ENCODE results near the gene RNF213.

Gene RNF213

DNA sequence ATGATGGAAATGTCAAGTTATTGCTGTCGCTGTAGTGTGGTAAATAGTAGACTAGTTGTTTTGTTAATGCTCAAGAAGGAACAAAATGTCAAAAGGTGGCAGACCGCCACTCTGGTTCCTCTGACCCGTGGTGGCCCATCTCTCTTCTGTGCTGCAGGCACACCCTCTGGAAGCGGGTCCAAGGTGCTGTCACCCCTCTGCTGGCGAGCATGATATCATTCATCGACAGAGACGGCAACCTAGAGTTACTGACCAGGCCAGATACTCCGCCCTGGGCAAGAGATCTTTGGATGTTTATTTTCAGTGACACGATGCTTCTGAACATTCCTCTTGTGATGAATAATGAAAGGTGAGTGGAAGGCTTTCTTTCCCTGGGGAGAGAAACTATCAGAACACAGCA, 97.5 kb downstream of the RNF213 start:
- Histone ChIP-seq H3K9me3 (ENCODE audit: insufficient read depth, low read length) (no peaks in the 10 kb centered on the region), H3K4me2 (ENCODE audit: low read length) (no peak overlapping the region), H3K4me1 (ENCODE audit: low read length) (no peaks in the 10 kb centered on the region), H3K27me3 (ENCODE audit: low read depth, low read length) (no peaks in the 10 kb centered on the region), H4K20me1 (ENCODE audit: insufficient read depth, low read length) (peaks cover 9% of the 10 kb centered on the region; the same call in 1 of the 2 replicates), H3K4me3 (ENCODE audit: low read length) (no peak overlapping the region), H2AFZ (ENCODE audit: low read depth, low read length) (no peak overlapping the region), H3K27ac (ENCODE audit: low read length) (no peak overlapping the region), H3K36me3 (replicated peaks; ENCODE audit: low read depth, low read length) (peaks cover 81% of the 10 kb centered on the region), H3K9ac (ENCODE audit: low read length) (no peak overlapping the region), H3K79me2 (ENCODE audit: low read length) (no peaks in the 10 kb centered on the region)
- TF ChIP-seq, protein P1, sequence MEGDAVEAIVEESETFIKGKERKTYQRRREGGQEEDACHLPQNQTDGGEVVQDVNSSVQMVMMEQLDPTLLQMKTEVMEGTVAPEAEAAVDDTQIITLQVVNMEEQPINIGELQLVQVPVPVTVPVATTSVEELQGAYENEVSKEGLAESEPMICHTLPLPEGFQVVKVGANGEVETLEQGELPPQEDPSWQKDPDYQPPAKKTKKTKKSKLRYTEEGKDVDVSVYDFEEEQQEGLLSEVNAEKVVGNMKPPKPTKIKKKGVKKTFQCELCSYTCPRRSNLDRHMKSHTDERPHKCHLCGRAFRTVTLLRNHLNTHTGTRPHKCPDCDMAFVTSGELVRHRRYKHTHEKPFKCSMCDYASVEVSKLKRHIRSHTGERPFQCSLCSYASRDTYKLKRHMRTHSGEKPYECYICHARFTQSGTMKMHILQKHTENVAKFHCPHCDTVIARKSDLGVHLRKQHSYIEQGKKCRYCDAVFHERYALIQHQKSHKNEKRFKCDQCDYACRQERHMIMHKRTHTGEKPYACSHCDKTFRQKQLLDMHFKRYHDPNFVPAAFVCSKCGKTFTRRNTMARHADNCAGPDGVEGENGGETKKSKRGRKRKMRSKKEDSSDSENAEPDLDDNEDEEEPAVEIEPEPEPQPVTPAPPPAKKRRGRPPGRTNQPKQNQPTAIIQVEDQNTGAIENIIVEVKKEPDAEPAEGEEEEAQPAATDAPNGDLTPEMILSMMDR (IDR thresholded peaks at IDR 0.05; ENCODE audit: low read depth, low read length): no peak
- no peak for TF ChIP-seq EZH2phosphoT487 (IDR thresholded peaks at IDR 0.05; ENCODE audit: low read depth)

DNA sequence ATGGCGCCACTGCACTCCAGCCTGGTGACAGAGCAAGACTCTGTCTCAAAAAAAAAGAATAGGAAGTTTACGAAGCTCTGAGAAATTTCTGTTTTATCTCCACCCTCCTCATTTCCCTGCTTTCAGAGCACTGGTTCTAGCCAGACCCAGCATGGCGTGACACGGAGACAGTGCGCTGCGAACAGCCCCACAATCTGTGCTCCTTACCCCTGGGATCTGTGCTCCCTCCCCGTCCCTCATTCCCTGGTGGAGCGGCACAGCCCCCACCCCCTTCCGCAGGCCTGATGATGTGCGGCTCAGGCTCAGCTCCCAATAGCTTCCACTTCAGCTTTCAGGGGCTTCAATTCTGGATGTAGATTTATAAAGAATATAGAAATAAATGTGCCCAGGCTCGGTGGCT, 98.2 kb downstream of the RNF213 start:
- Histone ChIP-seq H3K36me3 (replicated peaks; ENCODE audit: low read depth, low read length) (peaks cover 82% of the 10 kb centered on the region), H3K27ac (ENCODE audit: low read length) (no peak overlapping the region), H3K4me3 (ENCODE audit: low read length) (no peak overlapping the region), H2AFZ (ENCODE audit: low read depth, low read length) (no peak overlapping the region), H3K4me1 (ENCODE audit: low read length) (no peaks in the 10 kb centered on the region), H3K27me3 (ENCODE audit: low read depth, low read length) (no peaks in the 10 kb centered on the region), H3K4me2 (ENCODE audit: low read length) (no peak overlapping the region), H4K20me1 (ENCODE audit: insufficient read depth, low read length) (peaks cover 5% of the 10 kb centered on the region; the same call in 1 of the 2 replicates), H3K9ac (ENCODE audit: low read length) (no peak overlapping the region), H3K79me2 (ENCODE audit: low read length) (no peaks in the 10 kb centered on the region), H3K9me3 (ENCODE audit: insufficient read depth, low read length) (no peaks in the 10 kb centered on the region)
- TF ChIP-seq, protein P1 (IDR thresholded peaks at IDR 0.05; ENCODE audit: low read depth, low read length): no peak
- no peak for TF ChIP-seq EZH2phosphoT487 (IDR thresholded peaks at IDR 0.05; ENCODE audit: low read depth)

GRCh38 chr17:80359422-80360110, 98.9 kb downstream of the RNF213 start:
- Histone ChIP-seq H4K20me1 (ENCODE audit: insufficient read depth, low read length) (peaks cover 5% of the 10 kb centered on the region; the same call in 1 of the 2 replicates), H3K4me1 (ENCODE audit: low read length) (no peaks in the 10 kb centered on the region), H3K4me2 (ENCODE audit: low read length) (no peak overlapping the region), H3K9ac (ENCODE audit: low read length) (no peak overlapping the region), H3K27me3 (ENCODE audit: low read depth, low read length) (no peaks in the 10 kb centered on the region), H3K27ac (ENCODE audit: low read length) (no peak overlapping the region), H2AFZ (ENCODE audit: low read depth, low read length) (no peak overlapping the region), H3K9me3 (ENCODE audit: insufficient read depth, low read length) (no peaks in the 10 kb centered on the region), H3K79me2 (ENCODE audit: low read length) (no peaks in the 10 kb centered on the region), H3K4me3 (ENCODE audit: low read length) (no peak overlapping the region), H3K36me3 (replicated peaks; ENCODE audit: low read depth, low read length) (peaks cover 82% of the 10 kb centered on the region)
- no peak for TF ChIP-seq EZH2phosphoT487 (IDR thresholded peaks at IDR 0.05; ENCODE audit: low read depth)
- TF ChIP-seq, protein P1 (IDR thresholded peaks at IDR 0.05; ENCODE audit: low read depth, low read length): no peak

DNA sequence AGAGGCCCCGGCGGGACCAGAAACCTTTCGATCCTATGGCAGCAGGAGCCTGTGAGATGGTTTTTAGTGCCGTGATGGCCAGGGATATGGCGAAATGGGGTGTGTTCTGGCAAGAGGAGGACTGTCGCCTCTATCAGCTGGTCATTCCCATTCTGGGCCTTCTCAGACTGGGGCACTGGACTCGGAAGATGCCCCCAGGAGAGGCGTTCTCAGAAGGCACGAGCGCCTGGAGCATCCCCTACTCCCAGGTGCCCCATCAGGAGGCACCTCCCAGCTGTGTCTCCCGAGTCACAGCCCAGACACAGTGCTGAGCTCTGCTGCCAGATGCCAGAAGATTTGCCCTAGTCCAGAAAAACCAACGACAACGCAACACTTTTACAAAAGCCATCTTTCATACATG, 99.7 kb downstream of the RNF213 start:
- H3K9ac ChIP-seq (ENCODE audit: low read length): no peak overlapping the region
- H3K4me3 ChIP-seq (ENCODE audit: low read length): no peak overlapping the region
- peaks cover 84% of the 10 kb centered on the region for H3K36me3 ChIP-seq (replicated peaks; ENCODE audit: low read depth, low read length)
- no peak for TF ChIP-seq EZH2phosphoT487 (IDR thresholded peaks at IDR 0.05; ENCODE audit: low read depth)
- TF ChIP-seq, protein P1 (IDR thresholded peaks at IDR 0.05; ENCODE audit: low read depth, low read length): no peak
- no peaks in the 10 kb centered on the region for H3K79me2 ChIP-seq (ENCODE audit: low read length)
- H3K9me3 ChIP-seq (ENCODE audit: insufficient read depth, low read length): no peaks in the 10 kb centered on the region
- H4K20me1 ChIP-seq (ENCODE audit: insufficient read depth, low read length): peaks cover 5% of the 10 kb centered on the region; the same call in 1 of the 2 replicates
- no peak overlapping the region for H3K27ac ChIP-seq (ENCODE audit: low read length)
- H3K27me3 ChIP-seq (ENCODE audit: low read depth, low read length): no peaks in the 10 kb centered on the region
- H3K4me2 ChIP-seq (ENCODE audit: low read length): no peak overlapping the region
- H2AFZ ChIP-seq (ENCODE audit: low read depth, low read length): no peak overlapping the region
- H3K4me1 ChIP-seq (ENCODE audit: low read length): no peaks in the 10 kb centered on the region

All from OCI-LY3 (cell line).